PC-9 (cell line): Measurements from ENCODE around the gene PEA15. TPM values are rescaled to one million over a fixed set of nuclear protein-coding genes. Genes with fewer than 3 reads are reported as not detected.

ENCODE experiments used
- BruUV-seq: library from RNA; stranded (reverse); fragments of 400-500 nt; replicated peaks from 2 replicates; lab custom pipeline; 2021; lab: Mats Ljungman, UMichigan
- CTCF ChIA-PET: fragments of 300-600 bp; sonication (Branson Sonifier 250); formaldehyde crosslinking; loops from one replicate; lab custom pipeline; 2022; ENCODE audit warnings: antibody characterized with exemption; lab: Charles Lee
- POLR2A ChIA-PET: fragments of 300-600 bp; sonication (Branson Sonifier 250); formaldehyde crosslinking; loops from one replicate; lab custom pipeline; 2022; ENCODE audit warnings: antibody characterized with exemption; ENCODE audit not compliant: unreplicated experiment; lab: Charles Lee
- DNase-seq, 2 experiments: peaks; one replicate each; pipeline versions ENCODE4 v3.0.0 to v3.0.0-alpha.2; 2015 to 2022; ENCODE audit warnings: mixed read lengths in 1 of 2
- H2AFZ ChIP-seq: fragments of 200-600 bp; sonication (generic); 2 replicates; pipeline ENCODE4 v1.8.1; 2017; ENCODE audit warnings: antibody characterized with exemption
- H3F3A ChIP-seq: fragments of 200-600 bp; sonication (generic); 2 replicates; pipeline ENCODE4 v1.8.1; 2017; ENCODE audit warnings: antibody characterized with exemption, mild to moderate bottlenecking, low read depth; ENCODE audit not compliant: insufficient read depth
- H3K27ac ChIP-seq: fragments of 200-600 bp; sonication (generic); 2 replicates; pipeline ENCODE4 v1.6.1; 2016; ENCODE audit warnings: mixed run types
- H3K27me3 ChIP-seq: fragments of 200-600 bp; sonication (generic); 2 replicates; pipeline ENCODE4 v1.6.1; 2016; ENCODE audit warnings: low read depth, mixed run types; ENCODE audit not compliant: insufficient read depth
- H3K36me3 ChIP-seq: fragments of 200-600 bp; sonication (generic); 2 replicates; pipeline ENCODE4 v1.6.1; 2016; ENCODE audit warnings: low read depth, mixed run types
- H3K4me1 ChIP-seq: fragments of 200-600 bp; sonication (generic); replicated peaks from 2 replicates; pipeline ENCODE4 v1.6.1; 2016; ENCODE audit warnings: mixed run types; ENCODE audit not compliant: insufficient read depth
- H3K4me2 ChIP-seq: fragments of 200-600 bp; sonication (generic); 2 replicates; pipeline ENCODE4 v1.6.1; 2017; ENCODE audit warnings: mixed run types
- H3K4me3 ChIP-seq: fragments of 200-600 bp; sonication (generic); 2 replicates; pipeline ENCODE4 v1.6.1; 2016; ENCODE audit warnings: mixed run types
- H3K79me2 ChIP-seq: fragments of 200-600 bp; sonication (generic); 2 replicates; pipeline ENCODE4 v1.6.1; 2017; ENCODE audit warnings: low read depth, mixed run types
- H3K9me2 ChIP-seq: fragments of 200-600 bp; sonication (generic); 2 replicates; pipeline ENCODE4 v1.8.1; 2017; ENCODE audit warnings: mild to moderate bottlenecking; ENCODE audit not compliant: insufficient read depth
- H3K9me3 ChIP-seq: fragments of 200-600 bp; sonication (generic); 2 replicates; pipeline ENCODE4 v1.8.1; 2016; ENCODE audit warnings: low read depth; ENCODE audit not compliant: insufficient read depth
- H4K20me1 ChIP-seq: fragments of 200-600 bp; sonication (generic); 2 replicates; pipeline ENCODE4 v1.8.1; 2017; ENCODE audit not compliant: insufficient read depth
- CTCF ChIP-seq: fragments of 200-600 bp; sonication (generic); conservative IDR thresholded peaks from 2 replicates; pipeline ENCODE4 v1.6.1; 2017; ENCODE audit warnings: mixed run types, antibody characterized with exemption, mild to moderate bottlenecking, moderate library complexity
- EZH2 ChIP-seq: fragments of 200-600 bp; sonication (generic); IDR thresholded peaks from 2 replicates; pipeline ENCODE4 v1.8.0; 2017; ENCODE audit warnings: antibody characterized with exemption, low read depth
- intact Hi-C: fragments of 100-400 bp; cut with micrococcal nuclease; formaldehyde crosslinking; loops from one replicate; pipeline ENCODE4 v1.10.0; 2022; ENCODE audit not compliant: unreplicated experiment
- total RNA-seq: library from RNA; stranded (reverse); gene quantifications from 2 replicates; pipeline ENCODE4 v1.2.3, GENCODE V29; 2021

The PEA15 gene
- total RNA-seq, 1 experiment from 2014 or later: 139 TPM

GRCh38 chr1:160227561-160227960, 22.4 kb downstream of the PEA15 start:
- Histone ChIP-seq H3K27me3 (no peaks in the 10 kb centered on the region), H3K4me3 (no peak overlapping the region), H3K4me1 (no peaks in the 10 kb centered on the region), H3K9me3 (no peaks in the 10 kb centered on the region), H3F3A (peaks cover 2% of the 10 kb centered on the region; the same call in 1 of the 2 replicates), H2AFZ (no peak overlapping the region), H3K9me2 (no peaks in the 10 kb centered on the region), H3K79me2 (no peaks in the 10 kb centered on the region), H4K20me1 (no peaks in the 10 kb centered on the region), H3K27ac (no peak overlapping the region), H3K4me2 (no peak overlapping the region), H3K36me3 (peaks cover 33% of the 10 kb centered on the region)
- ChIA-PET CTCF (interaction anchor here (1.0 kb wide), 1 partner anchor 126 kb away, joined by 3 read pairs; no protein-coding TSS in a partner anchor), POLR2A (interaction anchor here (0.6 kb wide), 2 partner anchors 34 to 61 kb away, joined by 3 to 4 read pairs; no protein-coding TSS in a partner anchor)
- no peak for DNase-seq
- no TSS peak for BruUV-seq
- intact Hi-C loops: no loop called here
- TF ChIP-seq CTCF: no peak
- no peak for TF ChIP-seq EZH2

DNA sequence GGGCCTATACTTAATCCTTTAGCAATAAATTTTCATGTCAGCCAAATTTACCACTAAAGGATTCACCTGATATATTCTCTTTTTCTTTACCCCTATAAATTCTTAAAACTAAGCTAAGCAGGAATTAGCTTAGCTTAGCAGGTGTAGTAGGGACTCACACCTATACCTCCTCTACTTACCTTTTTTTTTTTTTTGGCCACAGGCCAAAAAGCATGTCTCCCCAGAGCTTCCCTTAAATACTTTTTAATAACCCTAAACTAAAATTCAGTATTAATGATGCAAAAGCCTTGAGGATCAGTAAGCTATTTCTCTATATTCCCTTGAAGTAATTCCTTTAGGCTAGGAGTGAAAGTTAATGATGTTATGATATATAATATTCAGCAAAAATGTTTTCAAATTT, 23.2 kb downstream of the PEA15 start:
- H3K9me3 ChIP-seq: no peaks in the 10 kb centered on the region
- H3K9me2 ChIP-seq: no peaks in the 10 kb centered on the region
- no peak overlapping the region for H3K27ac ChIP-seq
- no peak overlapping the region for H3K4me3 ChIP-seq
- H3F3A ChIP-seq: no peaks in the 10 kb centered on the region; the same call in 1 of the 2 replicates
- TF ChIP-seq EZH2: no peak
- no peak for TF ChIP-seq CTCF
- CTCF ChIA-PET: interaction anchor here (0.7 to 1.3 kb wide), 3 partner anchors 9 to 35 kb away, joined by 3 to 9 read pairs (median 3); no protein-coding TSS in a partner anchor
- no peak for DNase-seq
- POLR2A ChIA-PET: interaction anchor here (0.5 kb wide), 2 partner anchors 103 to 305 kb away, joined by 3 to 6 read pairs; no protein-coding TSS in a partner anchor
- H3K4me2 ChIP-seq: no peak overlapping the region
- H2AFZ ChIP-seq: no peak overlapping the region
- peaks cover 6% of the 10 kb centered on the region; the same call in 1 of the 2 replicates for H4K20me1 ChIP-seq
- H3K4me1 ChIP-seq: no peaks in the 10 kb centered on the region
- H3K27me3 ChIP-seq: no peaks in the 10 kb centered on the region
- H3K36me3 ChIP-seq: peaks cover 35% of the 10 kb centered on the region
- BruUV-seq: no TSS peak
- H3K79me2 ChIP-seq: no peaks in the 10 kb centered on the region
- intact Hi-C loops: no loop called here

DNA sequence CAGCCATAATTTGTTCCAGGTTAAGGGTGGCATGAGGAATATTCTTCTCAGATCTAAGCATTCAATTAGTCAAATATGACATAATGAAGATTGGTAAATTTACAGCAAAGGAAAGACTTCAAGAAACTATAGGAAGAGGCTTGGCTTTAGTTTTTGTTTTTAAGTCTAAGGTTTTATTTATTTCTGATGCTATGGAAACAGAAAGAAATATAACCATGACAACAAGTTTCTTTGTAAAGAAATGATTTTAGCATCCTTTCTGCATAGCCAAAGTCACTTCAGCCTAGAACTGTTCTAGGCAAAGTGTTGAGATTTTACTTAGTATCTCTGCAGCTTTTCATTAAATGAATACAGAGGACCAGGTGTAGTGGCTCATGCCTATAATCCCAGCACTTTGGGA, 27.7 kb downstream of the PEA15 start:
- TF ChIP-seq CTCF (no peak), EZH2 (no peak)
- no peaks in the 10 kb centered on the region; the same call in 1 of the 2 replicates for H3F3A ChIP-seq
- no peak for DNase-seq
- H2AFZ ChIP-seq: no peak overlapping the region
- intact Hi-C loops: no loop called here
- H3K9me3 ChIP-seq: no peaks in the 10 kb centered on the region
- no peak overlapping the region for H3K27ac ChIP-seq
- peaks cover 36% of the 10 kb centered on the region for H3K36me3 ChIP-seq
- CTCF ChIA-PET: no interaction called here
- no peaks in the 10 kb centered on the region for H3K27me3 ChIP-seq
- no peaks in the 10 kb centered on the region for H3K9me2 ChIP-seq
- H4K20me1 ChIP-seq: peaks cover 7% of the 10 kb centered on the region; the same call in 1 of the 2 replicates
- H3K4me2 ChIP-seq: no peak overlapping the region
- BruUV-seq: no TSS peak
- no peaks in the 10 kb centered on the region for H3K4me1 ChIP-seq
- H3K4me3 ChIP-seq: no peak overlapping the region
- no peaks in the 10 kb centered on the region for H3K79me2 ChIP-seq
- POLR2A ChIA-PET: no interaction called here
